B cell (primary cell): ENCODE measurements around the gene SERPINE3. TPM values are rescaled to one million over a fixed set of nuclear protein-coding genes. Genes with fewer than 3 reads are reported as not detected.

Source experiments
- ATAC-seq: fragments of 200-7000 bp; cut with Tn5 transposase; one replicate; pipeline ENCODE4 v1.10.0; 2021; ENCODE audit warnings: low read depth, mild to moderate bottlenecking, moderate number of reproducible peaks, moderate library complexity
- CTCF ChIA-PET: fragments of 350-600 bp; sonication (Branson Sonifier 250); formaldehyde crosslinking; loops from one replicate; lab custom pipeline; 2021; ENCODE audit warnings: antibody characterized with exemption, inconsistent platforms; lab: Charles Lee
- POLR2A ChIA-PET: fragments of 350-600 bp; sonication (Branson Sonifier 250); formaldehyde crosslinking; loops from one replicate; lab custom pipeline; 2021; ENCODE audit warnings: antibody characterized with exemption; lab: Charles Lee
- DNase-seq: peaks from one replicate; pipeline ENCODE4 v3.0.0; 2013
- H2AFZ ChIP-seq: 2 replicates; pipeline ENCODE4 v1.6.1; 2012; ENCODE audit warnings: mild to moderate bottlenecking, low read depth, low read length; ENCODE audit not compliant: insufficient read depth, poor library complexity, severe bottlenecking
- H3K27ac ChIP-seq, 2 donors: 1 replicate in 1 of 2; 2 replicates in 1 of 2; pipeline ENCODE4 v1.5.1; 2012 to 2013; ENCODE audit warnings: low read length in 2 of 2, mild to moderate bottlenecking in 2 of 2, moderate library complexity in 1 of 2
- H3K27me3 ChIP-seq, 4 experiments: fragments of 200-600 bp in 1 of 4; sonication (generic) in 1 of 4; replicated peaks in 1 of 4; 1 replicate in 2 of 4; 2 replicates in 2 of 4; pipeline versions ENCODE4 v1.6.1 to v1.7.0; 2013 to 2016; ENCODE audit warnings: low read length in 3 of 4, mild to moderate bottlenecking in 2 of 4, mixed read lengths in 1 of 4, moderate library complexity in 1 of 4; ENCODE audit not compliant: insufficient read depth in 4 of 4, control insufficient read depth in 3 of 4; ENCODE audit errors: control extremely low read depth in 1 of 4
- H3K36me3 ChIP-seq, 2 experiments: replicated peaks in 1 of 2; 1 replicate in 1 of 2; 2 replicates in 1 of 2; pipeline versions ENCODE4 v1.6.1 to v1.7.1; 2013; ENCODE audit warnings: low read length in 1 of 2; ENCODE audit not compliant: insufficient read depth in 2 of 2, control insufficient read depth in 1 of 2; ENCODE audit errors: control extremely low read depth in 1 of 2, extremely low read depth in 1 of 2
- H3K4me1 ChIP-seq, 2 donors: fragments of 200-600 bp in 1 of 2; sonication (generic) in 1 of 2; 1 replicate in 1 of 2; 2 replicates in 1 of 2; pipeline versions ENCODE4 v1.5.1 to v1.6.1; 2013 to 2017; ENCODE audit warnings: low read length in 2 of 2; ENCODE audit not compliant: control insufficient read depth in 2 of 2, insufficient read depth in 2 of 2
- H3K4me2 ChIP-seq: replicated peaks from 2 replicates; pipeline ENCODE3; 2012; ENCODE audit warnings: mild to moderate bottlenecking, low read depth, low read length; ENCODE audit not compliant: poor library complexity, severe bottlenecking
- H3K4me3 ChIP-seq, 5 experiments: fragments of 200-600 bp in 1 of 5; sonication (generic) in 1 of 5; 1 replicate in 3 of 5; 2 replicates in 2 of 5; pipeline versions ENCODE4 v1.5.1 to v1.7.0; 2011 to 2016; ENCODE audit warnings: low read length in 4 of 5, mild to moderate bottlenecking in 4 of 5, low read depth in 2 of 5, control low read depth in 1 of 5, moderate library complexity in 1 of 5; ENCODE audit not compliant: insufficient read depth in 1 of 5; ENCODE audit errors: control extremely low read depth in 1 of 5, extremely low read depth in 1 of 5
- H3K79me2 ChIP-seq: fragments of 200-600 bp; sonication (generic); one replicate; pipeline ENCODE4 v1.6.0; 2016; ENCODE audit warnings: low read length; ENCODE audit not compliant: control insufficient read depth, insufficient read depth
- H3K9ac ChIP-seq: fragments of 200-600 bp; sonication (generic); 2 replicates; pipeline ENCODE4 v1.6.1; 2017; ENCODE audit warnings: mild to moderate bottlenecking, low read length, moderate library complexity
- H3K9me3 ChIP-seq, 3 donors: one replicate each; pipeline versions ENCODE4 v1.6.1 to v1.7.1; 2013; ENCODE audit warnings: low read length in 2 of 3; ENCODE audit not compliant: control insufficient read depth in 2 of 3, insufficient read depth in 1 of 3; ENCODE audit errors: control extremely low read depth in 1 of 3
- H4K20me1 ChIP-seq: 2 replicates; pipeline ENCODE4 v1.6.0; 2012; ENCODE audit warnings: mild to moderate bottlenecking, low read length; ENCODE audit not compliant: insufficient read depth, control insufficient read depth, poor library complexity, severe bottlenecking
- H3K27ac Mint-ChIP-seq: one replicate; pipeline ENCODE4 v1.8.0; 2021; ENCODE audit warnings: mixed read lengths
- H3K27me3 Mint-ChIP-seq: one replicate; pipeline ENCODE4 v1.8.0; 2021; ENCODE audit warnings: mixed read lengths
- H3K4me1 Mint-ChIP-seq: one replicate; pipeline ENCODE4 v1.8.0; 2021; ENCODE audit warnings: mixed read lengths
- H3K4me3 Mint-ChIP-seq: one replicate; pipeline ENCODE4 v1.8.0; 2021; ENCODE audit warnings: mixed read lengths
- H3K9me3 Mint-ChIP-seq: one replicate; pipeline ENCODE4 v1.8.0; 2022; ENCODE audit warnings: mixed read lengths; ENCODE audit not compliant: insufficient read depth
- EZH2 ChIP-seq: IDR thresholded peaks from 2 replicates; pipeline ENCODE4 v1.6.1; 2012; ENCODE audit warnings: borderline replicate concordance, low read depth, mild to moderate bottlenecking, moderate library complexity, low read length; ENCODE audit not compliant: insufficient read depth, poor library complexity, severe bottlenecking
- WGBS: methylation state at CpG from one replicate; pipeline ENCODE4 v1.1.5; 2013; ENCODE audit warnings: missing lambda C conversion rate; ENCODE audit not compliant: insufficient coverage; 5-methylcytosine and 5-hydroxymethylcytosine counted together
- intact Hi-C: fragments of 100-400 bp; cut with micrococcal nuclease; formaldehyde crosslinking; loops from one replicate; pipeline ENCODE4 v1.10.0; 2022
- polyA plus RNA-seq: library from polyadenylated mRNA; depleted of rRNA; stranded (reverse); fragments of >200 nt; gene quantifications from 2 replicates; pipeline ENCODE4 v1.2.3, GENCODE V29; 2012
- total RNA-seq, 2 donors: library from RNA; stranded (reverse); fragments of 120-200 nt in 1 of 2; gene quantifications; 1 replicate in 1 of 2; 2 replicates in 1 of 2; pipeline versions ENCODE4 v1.2.3 to v1.2.4, GENCODE V29; 2013 to 2022
- TF ChIP-seq, protein P1 (sequence below): fragments of 200-600 bp; IDR thresholded peaks from one replicate; pipeline ENCODE4 v1.8.0; 2022; ENCODE audit warnings: antibody characterized with exemption, mild to moderate bottlenecking

The SERPINE3 gene
- total and polyA plus RNA-seq, 2 donors (not counting 1 experiment from before 2014, with no cell fraction given): not detected

DNA sequence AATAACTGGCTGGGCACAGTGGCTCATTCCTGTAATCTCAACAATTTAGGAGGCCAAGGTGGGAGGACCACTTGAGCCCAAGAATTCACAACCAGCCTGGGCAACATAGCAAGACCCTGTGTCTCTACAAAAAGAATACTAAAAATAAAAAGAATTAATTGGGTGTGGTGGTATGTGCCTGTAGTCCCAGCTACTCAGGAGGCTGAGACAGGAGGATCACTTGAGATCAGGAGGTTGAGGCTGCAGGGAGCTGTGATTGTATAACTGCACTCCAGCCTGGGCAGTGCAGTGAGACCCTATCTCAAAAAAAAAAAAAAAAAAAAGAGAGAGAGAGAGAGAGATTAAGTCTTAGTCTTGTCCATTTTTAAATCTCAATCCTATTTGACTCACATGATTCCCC lies 35.6 kb upstream of the SERPINE3 start:
- H3K4me3 ChIP-seq: no peak overlapping the region
- Mint-ChIP-seq H3K4me1 (no peaks in the 10 kb centered on the region), H3K27me3 (peaks cover 11% of the 10 kb centered on the region), H3K9me3 (no peaks in the 10 kb centered on the region), H3K4me3 (no peak overlapping the region), H3K27ac (no peak overlapping the region)
- DNase-seq: no peak
- no peak overlapping the region for H2AFZ ChIP-seq
- intact Hi-C loops: no loop called here
- no peaks in the 10 kb centered on the region for H3K9me3 ChIP-seq
- no peaks in the 10 kb centered on the region for H4K20me1 ChIP-seq
- no peak overlapping the region for H3K27ac ChIP-seq
- CTCF ChIA-PET: interaction anchor here (1.9 kb wide), 1 partner anchor 18 kb away, joined by 6 read pairs; no protein-coding TSS in a partner anchor
- H3K4me1 ChIP-seq: no peaks in the 10 kb centered on the region
- ATAC-seq: no peak
- H3K27me3 ChIP-seq: peaks cover 0 to 2% (median 0%) of the 10 kb centered on the region in 4 experiments
- H3K4me2 ChIP-seq: no peak overlapping the region
- H3K79me2 ChIP-seq: no peaks in the 10 kb centered on the region
- H3K36me3 ChIP-seq: no peaks in the 10 kb centered on the region
- no peak for TF ChIP-seq EZH2
- TF ChIP-seq, protein P1, sequence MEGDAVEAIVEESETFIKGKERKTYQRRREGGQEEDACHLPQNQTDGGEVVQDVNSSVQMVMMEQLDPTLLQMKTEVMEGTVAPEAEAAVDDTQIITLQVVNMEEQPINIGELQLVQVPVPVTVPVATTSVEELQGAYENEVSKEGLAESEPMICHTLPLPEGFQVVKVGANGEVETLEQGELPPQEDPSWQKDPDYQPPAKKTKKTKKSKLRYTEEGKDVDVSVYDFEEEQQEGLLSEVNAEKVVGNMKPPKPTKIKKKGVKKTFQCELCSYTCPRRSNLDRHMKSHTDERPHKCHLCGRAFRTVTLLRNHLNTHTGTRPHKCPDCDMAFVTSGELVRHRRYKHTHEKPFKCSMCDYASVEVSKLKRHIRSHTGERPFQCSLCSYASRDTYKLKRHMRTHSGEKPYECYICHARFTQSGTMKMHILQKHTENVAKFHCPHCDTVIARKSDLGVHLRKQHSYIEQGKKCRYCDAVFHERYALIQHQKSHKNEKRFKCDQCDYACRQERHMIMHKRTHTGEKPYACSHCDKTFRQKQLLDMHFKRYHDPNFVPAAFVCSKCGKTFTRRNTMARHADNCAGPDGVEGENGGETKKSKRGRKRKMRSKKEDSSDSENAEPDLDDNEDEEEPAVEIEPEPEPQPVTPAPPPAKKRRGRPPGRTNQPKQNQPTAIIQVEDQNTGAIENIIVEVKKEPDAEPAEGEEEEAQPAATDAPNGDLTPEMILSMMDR: no peak
- H3K9ac ChIP-seq: no peak overlapping the region
- POLR2A ChIA-PET: no interaction called here

GRCh38 chr13:51305271-51305967 lies 34.1 kb upstream of the SERPINE3 start:
- CTCF ChIA-PET: interaction anchor here (1.7 kb wide), 1 partner anchor 19 kb away, joined by 8 read pairs; no protein-coding TSS in a partner anchor
- no peaks in the 10 kb centered on the region for H3K9me3 ChIP-seq

More at GRCh38 chr13:51305271-51305967, 34.1 kb upstream of the SERPINE3 start:
- H3K4me3 ChIP-seq: no peak overlapping the region
- H3K36me3 ChIP-seq: no peaks in the 10 kb centered on the region
- DNase-seq: no peak
- H3K4me1 ChIP-seq: no peaks in the 10 kb centered on the region
- no peak overlapping the region for H3K27ac Mint-ChIP-seq
- no peak for TF ChIP-seq EZH2
- TF ChIP-seq, protein P1: no peak
- no peak overlapping the region for H2AFZ ChIP-seq
- WGBS: 100% methylated on average over 2 of the region's 7 CpGs
- POLR2A ChIA-PET: no interaction called here
- H3K27ac ChIP-seq: no peak overlapping the region
- H3K9me3 Mint-ChIP-seq: no peaks in the 10 kb centered on the region
- ATAC-seq: no peak
- no peak overlapping the region for H3K4me3 Mint-ChIP-seq
- no peaks in the 10 kb centered on the region for H3K27me3 ChIP-seq
- H3K9ac ChIP-seq: no peak overlapping the region
- H3K4me1 Mint-ChIP-seq: no peaks in the 10 kb centered on the region
- H3K27me3 Mint-ChIP-seq: peaks cover 12% of the 10 kb centered on the region
- no peak overlapping the region for H3K4me2 ChIP-seq
- no peaks in the 10 kb centered on the region for H3K79me2 ChIP-seq
- intact Hi-C loops: no loop called here
- H4K20me1 ChIP-seq: no peaks in the 10 kb centered on the region
